Measurements from ENCODE around the gene DNAJB14. TPM values are rescaled to one million over a fixed set of nuclear protein-coding genes. Genes with fewer than 3 reads are reported as not detected.
A peak's percentile ranks its signal among the peaks of the same experiment; 100 is the strongest.

Gene DNAJB14
- total and polyA plus RNA-seq, 2 of the 13 experiments (the other 11 are each of a cell fraction or from before 2014, with no cell fraction given) = 9.1 to 38.1 TPM

GRCh38 chr4:99946356-99947189, at the start of gene DNAJB14 (continued):
- 0 out of 2 replicates have a peak, but pooled peaks have one; percentile 14 for TF ChIP-seq E2F5 (CRISPR knock-in tag; conservative IDR thresholded peaks at IDR 0.05)
- peak; percentile 56 for TF ChIP-seq HDAC1 (CRISPR knock-in tag; IDR thresholded peaks at IDR 0.05)
- peak; percentile 39; the same call in 1 of the 2 replicates for TF ChIP-seq MAX (IDR thresholded peaks at IDR 0.05)
- TF ChIP-seq SRSF4 (IDR thresholded peaks at IDR 0.05; ENCODE audit: low read depth, low read length, poor library complexity, severe bottlenecking) = no peak
- 0 out of 2 replicates have a peak, but pooled peaks have one; percentile 49 for TF ChIP-seq ZNF563 (CRISPR knock-in tag; IDR thresholded peaks at IDR 0.05)
- TF ChIP-seq ZMYM2 (CRISPR knock-in tag; IDR thresholded peaks at IDR 0.05) = 0 out of 2 replicates have a peak, but pooled peaks have one; percentile 29
- TF ChIP-seq ATRX (CRISPR knock-in tag; IDR thresholded peaks at IDR 0.05; ENCODE audit: borderline replicate concordance) = no peak
- no peak for TF ChIP-seq TRAFD1 (CRISPR knock-in tag; IDR thresholded peaks at IDR 0.05; ENCODE audit: borderline replicate concordance)
- 0 out of 2 replicates have a peak, but pooled peaks have one; percentile 41 for TF ChIP-seq ZNF775 (CRISPR knock-in tag; IDR thresholded peaks at IDR 0.05; ENCODE audit: borderline replicate concordance)
- no peak for TF ChIP-seq HCFC1 (IDR thresholded peaks at IDR 0.05; ENCODE audit: low read depth, low read length)
- peak; percentile 25; the same call in 1 of the 2 replicates for TF ChIP-seq KDM5B (CRISPR knock-in tag; IDR thresholded peaks at IDR 0.05; ENCODE audit: borderline replicate concordance)
- peak; percentile 91 for TF ChIP-seq HNRNPLL (IDR thresholded peaks at IDR 0.05; ENCODE audit: low read depth, low read length, poor library complexity, severe bottlenecking)
- TF ChIP-seq BCL6 (CRISPR knock-in tag; IDR thresholded peaks at IDR 0.05) = peak; percentile 11; the same call in 1 of the 2 replicates
- TF ChIP-seq ERF (CRISPR knock-in tag; IDR thresholded peaks at IDR 0.05) = peak; percentile 37; the same call in 1 of the 2 replicates
- peak; percentile 12; the same call in 1 of the 2 replicates for TF ChIP-seq TOPORS (CRISPR knock-in tag; IDR thresholded peaks at IDR 0.05)
- peak; percentile 74; the same call in 1 of the 2 replicates for TF ChIP-seq SIN3A (IDR thresholded peaks at IDR 0.05; ENCODE audit: borderline replicate concordance, low read depth, low read length)
- 0 out of 2 replicates have a peak, but pooled peaks have one; percentile 73 for TF ChIP-seq POLR2AphosphoS2 (IDR thresholded peaks at IDR 0.05; ENCODE audit: low read depth, low read length)

Measured in HepG2 (cell line).